Esophagus muscularis mucosa (tissue), 4 donors: Measurements from ENCODE around the gene SMIM17. TPM values are rescaled to one million over a fixed set of nuclear protein-coding genes. Genes with fewer than 3 reads are reported as not detected.

Experiments used
- DNase-seq: peaks from one replicate; pipeline ENCODE4 v3.0.0-alpha.2; 2017; ENCODE audit errors: extremely low spot score
- H3K27ac ChIP-seq, 4 donors: fragments of 200-600 bp; sonication (generic); replicated peaks in 1 of 4; 1 replicate in 3 of 4; 2 replicates in 1 of 4; pipeline ENCODE4 v1.5.1; 2016 to 2019; ENCODE audit warnings: mild to moderate bottlenecking in 1 of 4
- H3K27me3 ChIP-seq, 4 donors: fragments of 200-600 bp; sonication (generic); one replicate each; pipeline versions ENCODE4 v1.5.1 to v1.6.0; 2016 to 2019
- H3K36me3 ChIP-seq, 4 donors: fragments of 200-600 bp; sonication (generic); one replicate each; pipeline ENCODE4 v1.5.1; 2016 to 2019
- H3K4me1 ChIP-seq, 4 donors: fragments of 200-600 bp; sonication (generic); one replicate each; pipeline ENCODE4 v1.5.1; 2016 to 2019
- H3K4me3 ChIP-seq, 4 donors: fragments of 200-600 bp; sonication (generic); 1 replicate in 2 of 4; 2 replicates in 2 of 4; pipeline ENCODE4 v1.5.1; 2016 to 2019; ENCODE audit warnings: mild to moderate bottlenecking in 4 of 4, moderate library complexity in 1 of 4
- H3K9me3 ChIP-seq, 4 donors: fragments of 200-600 bp; sonication (generic); 1 replicate in 3 of 4; 2 replicates in 1 of 4; pipeline ENCODE4 v1.5.1; 2016 to 2019
- EP300 ChIP-seq: sonication (generic); formaldehyde crosslinking; IDR thresholded peaks from one replicate; pipeline ENCODE4 v1.6.1; 2017; ENCODE audit warnings: antibody characterized with exemption
- POLR2A ChIP-seq: fragments of 450-650 bp; IDR thresholded peaks from one replicate; pipeline ENCODE4 v1.6.1; 2017; ENCODE audit warnings: antibody characterized with exemption, moderate library complexity, mild to moderate bottlenecking, low read depth
- POLR2AphosphoS5 ChIP-seq, 2 donors: sonication (generic); formaldehyde crosslinking; IDR thresholded peaks; one replicate each; pipeline ENCODE4 v1.6.1; 2017; ENCODE audit warnings: antibody characterized with exemption in 2 of 2
- WGBS: methylation state at CpG from one replicate; pipeline ENCODE4 v1.1.5; 2018; 5-methylcytosine and 5-hydroxymethylcytosine counted together
- intact Hi-C: fragments of 100-400 bp; cut with DNase I; formaldehyde crosslinking; loops from one replicate; pipeline ENCODE4 v1.15.1; 2023
- total RNA-seq, 4 donors: library from RNA; depleted of rRNA; stranded (reverse); fragments of >200 nt; gene quantifications; one replicate each; pipeline versions ENCODE4 v1.1.0 to v1.2.1, GENCODE V29; 2016
- TF ChIP-seq, protein P1 (sequence below), 3 experiments: fragments of 200-600 bp in 2 of 3; fragments of 450-650 bp in 1 of 3; sonication (generic) in 2 of 3; IDR thresholded peaks; one replicate each; pipeline ENCODE4 v1.5.1; 2017 to 2019; ENCODE audit warnings: antibody characterized with exemption in 3 of 3, mild to moderate bottlenecking in 2 of 3, moderate library complexity in 1 of 3

The SMIM17 gene
- total RNA-seq, 4 donors from 2014 or later = 0.65 TPM; not detected in 3

- no peak for DNase-seq
- no peak for TF ChIP-seq POLR2AphosphoS5 (IDR thresholded peaks at IDR 0.05)
- no peak for TF ChIP-seq POLR2A
- TF ChIP-seq EP300 = no peak
- TF ChIP-seq, protein P1, sequence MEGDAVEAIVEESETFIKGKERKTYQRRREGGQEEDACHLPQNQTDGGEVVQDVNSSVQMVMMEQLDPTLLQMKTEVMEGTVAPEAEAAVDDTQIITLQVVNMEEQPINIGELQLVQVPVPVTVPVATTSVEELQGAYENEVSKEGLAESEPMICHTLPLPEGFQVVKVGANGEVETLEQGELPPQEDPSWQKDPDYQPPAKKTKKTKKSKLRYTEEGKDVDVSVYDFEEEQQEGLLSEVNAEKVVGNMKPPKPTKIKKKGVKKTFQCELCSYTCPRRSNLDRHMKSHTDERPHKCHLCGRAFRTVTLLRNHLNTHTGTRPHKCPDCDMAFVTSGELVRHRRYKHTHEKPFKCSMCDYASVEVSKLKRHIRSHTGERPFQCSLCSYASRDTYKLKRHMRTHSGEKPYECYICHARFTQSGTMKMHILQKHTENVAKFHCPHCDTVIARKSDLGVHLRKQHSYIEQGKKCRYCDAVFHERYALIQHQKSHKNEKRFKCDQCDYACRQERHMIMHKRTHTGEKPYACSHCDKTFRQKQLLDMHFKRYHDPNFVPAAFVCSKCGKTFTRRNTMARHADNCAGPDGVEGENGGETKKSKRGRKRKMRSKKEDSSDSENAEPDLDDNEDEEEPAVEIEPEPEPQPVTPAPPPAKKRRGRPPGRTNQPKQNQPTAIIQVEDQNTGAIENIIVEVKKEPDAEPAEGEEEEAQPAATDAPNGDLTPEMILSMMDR (IDR thresholded peaks at IDR 0.05) = no peak
- Histone ChIP-seq H3K27ac (no peak overlapping the region), H3K4me1 (no peaks in the 10 kb centered on the region), H3K27me3 (no peaks in the 10 kb centered on the region), H3K9me3 (peaks cover 0 to 48% (median 8%) of the 10 kb centered on the region in 4 donors), H3K4me3 (no peak overlapping the region), H3K36me3 (peaks cover 21 to 57% (median 42%) of the 10 kb centered on the region in 4 donors)
- 66% methylated on average over 8 of the region's 8 CpGs for WGBS
- intact Hi-C loops = no loop called here
Observed at GRCh38 chr19:56619121-56619520, 23.8 kb upstream of the SMIM17 start.

DNA sequence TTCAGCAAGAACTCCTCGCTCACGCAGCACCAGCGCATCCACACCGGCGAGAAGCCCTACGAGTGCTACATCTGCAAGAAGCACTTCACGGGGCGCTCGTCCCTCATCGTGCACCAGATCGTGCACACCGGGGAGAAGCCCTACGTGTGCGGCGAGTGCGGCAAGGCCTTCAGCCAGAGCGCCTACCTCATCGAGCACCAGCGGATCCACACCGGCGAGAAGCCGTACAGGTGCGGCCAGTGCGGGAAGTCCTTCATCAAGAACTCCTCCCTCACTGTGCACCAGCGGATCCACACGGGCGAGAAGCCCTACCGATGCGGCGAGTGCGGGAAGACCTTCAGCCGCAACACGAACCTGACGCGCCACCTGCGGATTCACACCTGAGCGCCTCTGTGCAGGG, 20.6 kb upstream of the SMIM17 start:
- no peak overlapping the region for H3K4me3 ChIP-seq
- H3K27ac ChIP-seq = no peak overlapping the region
- H3K36me3 ChIP-seq = peaks cover 16 to 69% (median 54%) of the 10 kb centered on the region in 4 donors
- H3K9me3 ChIP-seq = peaks cover 0 to 49% (median 4%) of the 10 kb centered on the region in 4 donors
- TF ChIP-seq POLR2A (no peak), EP300 (no peak), POLR2AphosphoS5 (IDR thresholded peaks at IDR 0.05) (no peak)
- TF ChIP-seq, protein P1 (IDR thresholded peaks at IDR 0.05) = no peak
- no peaks in the 10 kb centered on the region for H3K4me1 ChIP-seq
- 91% methylated on average over 26 of the region's 37 CpGs for WGBS
- intact Hi-C loops = no loop called here
- no peaks in the 10 kb centered on the region for H3K27me3 ChIP-seq
- DNase-seq = no peak

- Histone ChIP-seq H3K4me1 (no peaks in the 10 kb centered on the region), H3K9me3 (peaks cover 0 to 56% (median 7%) of the 10 kb centered on the region in 4 donors), H3K27me3 (no peaks in the 10 kb centered on the region), H3K4me3 (no peak overlapping the region), H3K27ac (no peak overlapping the region), H3K36me3 (peaks cover 16 to 62% (median 52%) of the 10 kb centered on the region in 4 donors)
- 64% methylated on average over 8 of the region's 9 CpGs for WGBS
- intact Hi-C loops = no loop called here
- DNase-seq = no peak
- TF ChIP-seq, protein P1 (IDR thresholded peaks at IDR 0.05) = no peak
- no peak for TF ChIP-seq POLR2A
- no peak for TF ChIP-seq EP300
Observed at GRCh38 chr19:56623006-56623405, 20.0 kb upstream of the SMIM17 start.

- TF ChIP-seq POLR2A (no peak), POLR2AphosphoS5 (IDR thresholded peaks at IDR 0.05) (no peak), EP300 (no peak)
- TF ChIP-seq, protein P1 (IDR thresholded peaks at IDR 0.05) = no peak
Observed at GRCh38 chr19:56625708-56626107, 17.3 kb upstream of the SMIM17 start.

GRCh38 chr19:56633021-56633420, 9.9 kb upstream of the SMIM17 start:
- no peak overlapping the region for H3K27ac ChIP-seq
- no peaks in the 10 kb centered on the region for H3K4me1 ChIP-seq
- H3K36me3 ChIP-seq = peaks cover 0 to 6% (median under 1%) of the 10 kb centered on the region in 4 donors
- TF ChIP-seq EP300 (no peak), POLR2AphosphoS5 (IDR thresholded peaks at IDR 0.05) (no peak), POLR2A (no peak)
- TF ChIP-seq, protein P1 (IDR thresholded peaks at IDR 0.05) = no peak
- 26% methylated on average over 1 of the region's 1 CpG for WGBS
- H3K27me3 ChIP-seq = no peaks in the 10 kb centered on the region
- peaks cover 0 to 49% (median 27%) of the 10 kb centered on the region in 4 donors for H3K9me3 ChIP-seq
- DNase-seq = no peak
- H3K4me3 ChIP-seq = no peak overlapping the region
- intact Hi-C loops = no loop called here

More at GRCh38 chr19:56625708-56626107, 17.3 kb upstream of the SMIM17 start:
- H3K36me3 ChIP-seq = peaks cover 16 to 52% (median 50%) of the 10 kb centered on the region in 4 donors
- H3K9me3 ChIP-seq = peaks cover 0 to 61% (median 14%) of the 10 kb centered on the region in 4 donors
- H3K4me3 ChIP-seq = no peak overlapping the region
- H3K27ac ChIP-seq = no peak overlapping the region
- no peak for DNase-seq
- H3K4me1 ChIP-seq = no peaks in the 10 kb centered on the region
- intact Hi-C loops = no loop called here
- no peaks in the 10 kb centered on the region for H3K27me3 ChIP-seq
- WGBS = 95% methylated on average over 9 of the region's 9 CpGs
